Endothelial cell of umbilical vein (primary cell): ENCODE results near the gene PHKA2.

Experiments
- EZH2 ChIP-seq: IDR thresholded peaks from 2 replicates; pipeline ENCODE4 v1.6.1; 2012; ENCODE audit warnings: borderline replicate concordance, low read depth, mild to moderate bottlenecking, moderate library complexity, low read length, inconsistent platforms; ENCODE audit not compliant: severe bottlenecking
- TF ChIP-seq, protein P1 (sequence below), 2 donors: IDR thresholded peaks; 1 replicate in 1 of 2; 2 replicates in 1 of 2; pipeline ENCODE4 v1.5.1; 2011; ENCODE audit warnings: low read length in 2 of 2, mild to moderate bottlenecking in 2 of 2, moderate library complexity in 2 of 2, control low read depth in 1 of 2, inconsistent platforms in 1 of 2, low read depth in 1 of 2; ENCODE audit not compliant: insufficient read depth in 1 of 2; ENCODE audit errors: extremely low read depth in 1 of 2

DNA sequence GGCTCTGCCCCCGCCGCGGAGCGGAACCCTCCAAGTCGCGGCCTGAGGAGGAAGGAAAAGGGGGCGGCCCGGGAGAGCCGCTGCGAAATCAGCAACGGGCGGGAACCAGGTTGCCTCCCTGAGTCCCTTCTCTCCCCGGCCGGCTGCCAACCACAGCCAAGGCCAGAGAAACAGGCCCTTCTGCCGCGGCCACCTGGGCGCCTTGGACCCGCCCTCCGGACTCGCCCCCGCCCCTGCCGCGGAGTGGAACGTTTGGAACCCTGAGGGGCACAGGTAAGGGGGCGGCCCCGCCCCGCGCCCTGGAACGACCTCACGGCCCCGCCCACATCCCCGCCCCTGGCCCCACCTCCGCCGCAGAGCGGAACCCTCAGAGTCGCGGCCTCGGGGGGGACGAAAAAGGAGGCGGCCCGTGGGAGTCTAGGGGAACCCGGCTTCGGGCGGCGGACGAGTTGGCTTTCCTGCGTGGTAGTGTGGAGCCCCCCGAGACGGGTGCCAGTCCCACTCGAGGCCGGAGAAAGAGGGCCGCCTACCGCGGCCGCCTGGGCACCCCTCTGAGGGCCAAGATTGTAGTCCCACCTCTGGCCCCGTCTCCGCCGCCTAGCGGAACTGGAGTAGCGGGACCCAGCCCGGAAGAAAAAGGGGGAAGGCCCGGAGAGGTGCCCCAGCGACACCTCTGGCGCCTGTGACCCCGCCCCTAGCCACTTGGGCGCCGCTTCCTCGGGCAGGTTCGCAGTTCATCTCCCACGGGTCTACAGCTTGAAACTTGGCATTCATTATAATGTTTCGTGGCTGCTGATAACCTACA lies 669 bp upstream of the PHKA2 start:
- TF ChIP-seq, protein P1, sequence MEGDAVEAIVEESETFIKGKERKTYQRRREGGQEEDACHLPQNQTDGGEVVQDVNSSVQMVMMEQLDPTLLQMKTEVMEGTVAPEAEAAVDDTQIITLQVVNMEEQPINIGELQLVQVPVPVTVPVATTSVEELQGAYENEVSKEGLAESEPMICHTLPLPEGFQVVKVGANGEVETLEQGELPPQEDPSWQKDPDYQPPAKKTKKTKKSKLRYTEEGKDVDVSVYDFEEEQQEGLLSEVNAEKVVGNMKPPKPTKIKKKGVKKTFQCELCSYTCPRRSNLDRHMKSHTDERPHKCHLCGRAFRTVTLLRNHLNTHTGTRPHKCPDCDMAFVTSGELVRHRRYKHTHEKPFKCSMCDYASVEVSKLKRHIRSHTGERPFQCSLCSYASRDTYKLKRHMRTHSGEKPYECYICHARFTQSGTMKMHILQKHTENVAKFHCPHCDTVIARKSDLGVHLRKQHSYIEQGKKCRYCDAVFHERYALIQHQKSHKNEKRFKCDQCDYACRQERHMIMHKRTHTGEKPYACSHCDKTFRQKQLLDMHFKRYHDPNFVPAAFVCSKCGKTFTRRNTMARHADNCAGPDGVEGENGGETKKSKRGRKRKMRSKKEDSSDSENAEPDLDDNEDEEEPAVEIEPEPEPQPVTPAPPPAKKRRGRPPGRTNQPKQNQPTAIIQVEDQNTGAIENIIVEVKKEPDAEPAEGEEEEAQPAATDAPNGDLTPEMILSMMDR (IDR thresholded peaks at IDR 0.05; ENCODE audit: extremely low read depth in 1 of 2, insufficient read depth in 1 of 2, low read depth in 1 of 2, low read length in 2 of 2): peak in 1 of 2 donors; percentile 28
- no peak for TF ChIP-seq EZH2
